K562 (cell line): ENCODE results near the gene AKAP13. TPM values are rescaled to one million over a fixed set of nuclear protein-coding genes. Genes with fewer than 3 reads are reported as not detected.

Experiments used
- GABPB2 ChIP-seq: fragments of 250-450 bp; sonication (Bioruptor Pico); conservative IDR thresholded peaks from 2 replicates; pipeline ENCODE4 v1.5.1; 2021; ENCODE audit warnings: mild to moderate bottlenecking
- NCOA2 ChIP-seq, 2 experiments: fragments of 450-650 bp; IDR thresholded peaks; 2 replicates each; pipeline ENCODE4 v1.6.1; 2018; ENCODE audit warnings: mild to moderate bottlenecking in 2 of 2, moderate library complexity in 1 of 2; ENCODE audit not compliant: partially characterized antibody in 2 of 2
- SNIP1 ChIP-seq: fragments of 450-650 bp; IDR thresholded peaks from 2 replicates; pipeline ENCODE4 v1.7.1; 2017; ENCODE audit warnings: low read depth, mild to moderate bottlenecking
- TBP ChIP-seq: optimal IDR thresholded peaks from 2 replicates; pipeline ENCODE3; 2011; ENCODE audit warnings: low read depth, low read length, improper control_type of control experiment
- TEAD1 ChIP-seq, 2 experiments: fragments of 450-650 bp in 1 of 2; sonication (generic) in 1 of 2; formaldehyde crosslinking; IDR thresholded peaks; 2 replicates each; pipeline versions ENCODE4 v1.4.0 to v1.8.0; 2020 to 2022; ENCODE audit warnings: mild to moderate bottlenecking in 2 of 2, missing genetic modification reagents in 1 of 2
- TGIF2 ChIP-seq: sonication (generic); formaldehyde crosslinking; IDR thresholded peaks from 2 replicates; pipeline ENCODE4 v1.8.1; 2022; ENCODE audit warnings: mild to moderate bottlenecking, missing genetic modification reagents, moderate library complexity
- ZBTB11 ChIP-seq, 3 experiments: fragments of 200-800 bp in 1 of 3; fragments of 250-450 bp in 1 of 3; fragments of 450-650 bp in 1 of 3; sonication (Bioruptor Pico) in 1 of 3; sonication (Bioruptor generic) in 1 of 3; formaldehyde crosslinking in 1 of 3; IDR thresholded peaks; 2 replicates each; pipeline versions ENCODE4 v1.6.1 to v1.8.0; 2016 to 2022; ENCODE audit warnings: mild to moderate bottlenecking in 2 of 3, missing genetic modification characterization in 2 of 3, missing compliant biosample characterization in 1 of 3, moderate library complexity in 1 of 3
- polyA plus RNA-seq, 8 experiments: library from polyadenylated mRNA; depleted of rRNA in 4 of 8; stranded (reverse) in 5 of 8; unstranded in 3 of 8; fragments of >200 nt; fragmentation: Nextera tagmentation in 2 of 8; fragmentation: Illumina TruSeq in 1 of 8; extraction: Ambion mirVana in 2 of 8; extraction: Trizol in 1 of 8; gene quantifications; 2 replicates each; pipeline versions ENCODE4 v1.2.1 to v1.2.3, GENCODE V29; 2011 to 2014; ENCODE audit warnings: inconsistent platforms in 1 of 8, missing spikeins in 1 of 8
- total RNA-seq, 7 experiments: library from RNA; depleted of rRNA in 6 of 7; stranded (reverse); fragments of >200 nt in 6 of 7; fragmentation: Illumina TruSeq in 2 of 7; extraction: Trizol in 2 of 7; gene quantifications; 2 replicates each; pipeline versions ENCODE4 v1.2.1 to v1.2.3, GENCODE V29; 2011 to 2021; ENCODE audit warnings: low replicate concordance in 1 of 7

The AKAP13 gene
- total and polyA plus RNA-seq, 9 of the 15 experiments (the other 6 are each of a cell fraction or from before 2014, with no cell fraction given), result 0.03 to 1.7 (median 0.42) TPM

- TF ChIP-seq TEAD1 (CRISPR knock-in tag; IDR thresholded peaks at IDR 0.05) (no peak), ZBTB11 (CRISPR knock-in tag; IDR thresholded peaks at IDR 0.05) (no peak), TGIF2 (no peak), NCOA2 (IDR thresholded peaks at IDR 0.05; ENCODE audit: partially characterized antibody in 2 of 2) (no peak), TBP (no peak), SNIP1 (no peak), GABPB2 (no peak)
These were observed 170.9 kb downstream of the AKAP13 start (continued) for GRCh38 chr15:85551221-85551832.
